Neutrophil (primary cell): Measurements from ENCODE around the gene JAKMIP1.

Source experiments
- H3K27ac ChIP-seq: fragments of 200-600 bp; sonication (generic); 2 replicates; pipeline ENCODE4 v1.5.1; 2016; ENCODE audit warnings: mild to moderate bottlenecking, moderate library complexity
- H3K27me3 ChIP-seq: fragments of 200-600 bp; sonication (generic); 2 replicates; pipeline ENCODE4 v1.6.0; 2016; ENCODE audit warnings: mild to moderate bottlenecking
- H3K36me3 ChIP-seq: fragments of 200-600 bp; sonication (generic); 2 replicates; pipeline ENCODE4 v1.5.1; 2017
- H3K4me1 ChIP-seq, 2 experiments: fragments of 200-600 bp in 1 of 2; sonication (generic) in 1 of 2; 1 replicate in 1 of 2; 2 replicates in 1 of 2; pipeline versions ENCODE4 v1.5.1 to v1.6.1; 2013 to 2016; ENCODE audit warnings: low read depth in 1 of 2, low read length in 1 of 2, mild to moderate bottlenecking in 1 of 2, moderate library complexity in 1 of 2; ENCODE audit not compliant: control insufficient read depth in 1 of 2, insufficient read depth in 1 of 2
- H3K4me3 ChIP-seq, 2 experiments: fragments of 200-600 bp in 1 of 2; sonication (generic) in 1 of 2; 1 replicate in 1 of 2; 2 replicates in 1 of 2; pipeline ENCODE4 v1.5.1; 2013 to 2016; ENCODE audit warnings: low read depth in 1 of 2, low read length in 1 of 2, mild to moderate bottlenecking in 1 of 2, moderate library complexity in 1 of 2
- H3K9me3 ChIP-seq: fragments of 200-600 bp; sonication (generic); 2 replicates; pipeline ENCODE4 v1.5.1; 2016
- CTCF ChIP-seq: fragments of 200-600 bp; sonication (generic); IDR thresholded peaks from 2 replicates; pipeline ENCODE4 v1.5.1; 2016; ENCODE audit warnings: antibody characterized with exemption

The JAKMIP1 gene

GRCh38 chr4:6074758-6075157, 125.6 kb downstream of the JAKMIP1 start:
- H3K4me1 ChIP-seq, result no peaks in the 10 kb centered on the region
- no peaks in the 10 kb centered on the region for H3K9me3 ChIP-seq
- no peak for TF ChIP-seq CTCF

GRCh38 chr4:6071959-6072720, 128.2 kb downstream of the JAKMIP1 start:
- H3K4me1 ChIP-seq, result no peaks in the 10 kb centered on the region
- no peak overlapping the region for H3K27ac ChIP-seq
- no peak overlapping the region for H3K4me3 ChIP-seq
- no peak for TF ChIP-seq CTCF
- H3K9me3 ChIP-seq, result no peaks in the 10 kb centered on the region
- H3K27me3 ChIP-seq, result peaks cover 34% of the 10 kb centered on the region
- H3K36me3 ChIP-seq, result no peaks in the 10 kb centered on the region

More at GRCh38 chr4:6074758-6075157, 125.6 kb downstream of the JAKMIP1 start:
- no peak overlapping the region for H3K4me3 ChIP-seq
- H3K36me3 ChIP-seq, result no peaks in the 10 kb centered on the region
- H3K27ac ChIP-seq, result no peak overlapping the region
- H3K27me3 ChIP-seq, result peaks cover 24% of the 10 kb centered on the region

- Histone ChIP-seq H3K4me1 (no peaks in the 10 kb centered on the region), H3K27ac (no peak overlapping the region), H3K27me3 (peaks cover 34% of the 10 kb centered on the region), H3K36me3 (no peaks in the 10 kb centered on the region), H3K9me3 (no peaks in the 10 kb centered on the region), H3K4me3 (no peak overlapping the region)
- TF ChIP-seq CTCF, result no peak
These were observed 129.0 kb downstream of the JAKMIP1 start for GRCh38 chr4:6071191-6071958.

GRCh38 chr4:6069845-6070709, 130.3 kb downstream of the JAKMIP1 start:
- H3K9me3 ChIP-seq, result no peaks in the 10 kb centered on the region
- no peak overlapping the region for H3K27ac ChIP-seq
- H3K4me3 ChIP-seq, result no peak overlapping the region
- no peak for TF ChIP-seq CTCF
- H3K36me3 ChIP-seq, result no peaks in the 10 kb centered on the region
- H3K27me3 ChIP-seq, result peaks cover 34% of the 10 kb centered on the region
- no peaks in the 10 kb centered on the region for H3K4me1 ChIP-seq

GRCh38 chr4:6068986-6069385, 131.4 kb downstream of the JAKMIP1 start:
- Histone ChIP-seq H3K9me3 (no peaks in the 10 kb centered on the region), H3K4me3 (no peak overlapping the region), H3K27ac (no peak overlapping the region), H3K36me3 (no peaks in the 10 kb centered on the region), H3K27me3 (peaks cover 34% of the 10 kb centered on the region), H3K4me1 (no peaks in the 10 kb centered on the region)
- TF ChIP-seq CTCF, result no peak
